Measurements from ENCODE around the gene SEPHS1. TPM values are rescaled to one million over a fixed set of nuclear protein-coding genes. Genes with fewer than 3 reads are reported as not detected.

SEPHS1 gene
- polyA plus RNA-seq, 1 of the 3 experiments (the other 2 are of a cell fraction), result 64.8 TPM

- H3K4me3 ChIP-seq (ENCODE audit: low read depth in 2 of 2, low read length in 1 of 2), result peak overlapping the region; percentile 66 to 79
- under 1% methylated on average over 19 of the region's 47 CpGs for WGBS (ENCODE audit: low lambda C conversion rate)
- peaks cover 8 to 15% of the 10 kb centered on the region in 2 experiments for H3K36me3 ChIP-seq (replicated peaks in 1 of 2; ENCODE audit: control insufficient read depth in 1 of 2, insufficient read depth in 2 of 2, low read length in 1 of 2)
- peak overlapping the region; percentile 74 to 99 for H3K27ac ChIP-seq (ENCODE audit: low read depth in 2 of 2, low read length in 1 of 2)
- peaks cover 21% of the 10 kb centered on the region for H3F3A ChIP-seq (replicated peaks; ENCODE audit: insufficient read depth)
- CTCF ChIA-PET, result no interaction called here
- H2AFZ ChIP-seq (ENCODE audit: low read depth), result no peak overlapping the region
- H4K20me1 ChIP-seq (ENCODE audit: insufficient read depth), result no peaks in the 10 kb centered on the region
- H3K9me2 ChIP-seq, result no peaks in the 10 kb centered on the region
- H3K9ac ChIP-seq, result peak overlapping the region; percentile 96
- H3K27me3 ChIP-seq (ENCODE audit: insufficient read depth), result no peaks in the 10 kb centered on the region
- peaks cover 0 to 17% of the 10 kb centered on the region in 2 experiments; a peak in 2 of 4 replicates for H3K4me1 ChIP-seq (ENCODE audit: control insufficient read depth in 1 of 2, insufficient read depth in 2 of 2, low read depth in 1 of 2, low read length in 1 of 2)
- TF ChIP-seq, protein P1, sequence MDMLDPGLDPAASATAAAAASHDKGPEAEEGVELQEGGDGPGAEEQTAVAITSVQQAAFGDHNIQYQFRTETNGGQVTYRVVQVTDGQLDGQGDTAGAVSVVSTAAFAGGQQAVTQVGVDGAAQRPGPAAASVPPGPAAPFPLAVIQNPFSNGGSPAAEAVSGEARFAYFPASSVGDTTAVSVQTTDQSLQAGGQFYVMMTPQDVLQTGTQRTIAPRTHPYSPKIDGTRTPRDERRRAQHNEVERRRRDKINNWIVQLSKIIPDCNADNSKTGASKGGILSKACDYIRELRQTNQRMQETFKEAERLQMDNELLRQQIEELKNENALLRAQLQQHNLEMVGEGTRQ (IDR thresholded peaks at IDR 0.05; ENCODE audit: borderline replicate concordance, low read depth, low read length), result no peak
- TF ChIP-seq POLR2AphosphoS5 (IDR thresholded peaks at IDR 0.05; ENCODE audit: low read depth, low read length) (no peak), MEF2A (IDR thresholded peaks at IDR 0.05; ENCODE audit: borderline replicate concordance, low read depth) (no peak), YY1 (IDR thresholded peaks at IDR 0.05; ENCODE audit: low read depth) (no peak), RXRA (IDR thresholded peaks at IDR 0.05; ENCODE audit: borderline replicate concordance, low read depth) (no peak), CHD2 (IDR thresholded peaks at IDR 0.05; ENCODE audit: low read length, partially characterized antibody) (no peak), TCF12 (IDR thresholded peaks at IDR 0.05) (no peak), TEAD4 (IDR thresholded peaks at IDR 0.05; ENCODE audit: borderline replicate concordance, insufficient read depth) (no peak), SIN3A (IDR thresholded peaks at IDR 0.05; ENCODE audit: borderline replicate concordance, low read depth, low read length) (no peak), PBX3 (IDR thresholded peaks at IDR 0.05) (no peak), NRF1 (IDR thresholded peaks at IDR 0.05; ENCODE audit: low read depth, low read length) (no peak), RCOR1 (IDR thresholded peaks at IDR 0.05; ENCODE audit: low read length) (no peak), FOSL2 (IDR thresholded peaks at IDR 0.05; ENCODE audit: borderline replicate concordance, low read depth) (no peak), TAF1 (IDR thresholded peaks at IDR 0.05; ENCODE audit: borderline replicate concordance, low read depth, low read length) (no peak), GABPA (IDR thresholded peaks at IDR 0.05; ENCODE audit: low read depth) (no peak)
- TF ChIP-seq, protein P2, sequence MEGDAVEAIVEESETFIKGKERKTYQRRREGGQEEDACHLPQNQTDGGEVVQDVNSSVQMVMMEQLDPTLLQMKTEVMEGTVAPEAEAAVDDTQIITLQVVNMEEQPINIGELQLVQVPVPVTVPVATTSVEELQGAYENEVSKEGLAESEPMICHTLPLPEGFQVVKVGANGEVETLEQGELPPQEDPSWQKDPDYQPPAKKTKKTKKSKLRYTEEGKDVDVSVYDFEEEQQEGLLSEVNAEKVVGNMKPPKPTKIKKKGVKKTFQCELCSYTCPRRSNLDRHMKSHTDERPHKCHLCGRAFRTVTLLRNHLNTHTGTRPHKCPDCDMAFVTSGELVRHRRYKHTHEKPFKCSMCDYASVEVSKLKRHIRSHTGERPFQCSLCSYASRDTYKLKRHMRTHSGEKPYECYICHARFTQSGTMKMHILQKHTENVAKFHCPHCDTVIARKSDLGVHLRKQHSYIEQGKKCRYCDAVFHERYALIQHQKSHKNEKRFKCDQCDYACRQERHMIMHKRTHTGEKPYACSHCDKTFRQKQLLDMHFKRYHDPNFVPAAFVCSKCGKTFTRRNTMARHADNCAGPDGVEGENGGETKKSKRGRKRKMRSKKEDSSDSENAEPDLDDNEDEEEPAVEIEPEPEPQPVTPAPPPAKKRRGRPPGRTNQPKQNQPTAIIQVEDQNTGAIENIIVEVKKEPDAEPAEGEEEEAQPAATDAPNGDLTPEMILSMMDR (IDR thresholded peaks at IDR 0.05), result no peak
- H3K4me2 ChIP-seq, result peak overlapping the region; percentile 75
- POLR2A ChIA-PET, result no interaction called here
- no peaks in the 10 kb centered on the region for H3K9me3 ChIP-seq
- peak; percentile 56 for DNase-seq
- H3K79me2 ChIP-seq (ENCODE audit: insufficient read depth), result peaks cover 52% of the 10 kb centered on the region
Measured at GRCh38 chr10:13347043-13347499, 1.0 kb downstream of the SEPHS1 start.

Data from SK-N-SH (cell line).